Measurements from ENCODE around the gene CAPN9.

GRCh38 chr1:230717251-230717650 lies 29.9 kb upstream of the CAPN9 start:
- TF ChIP-seq TAF1 (IDR thresholded peaks at IDR 0.05; ENCODE audit: borderline replicate concordance, low read depth, low read length) (no peak), POLR2A (IDR thresholded peaks at IDR 0.05; ENCODE audit: low read depth, low read length) (no peak)

Data from GM12892 (cell line).